OCI-LY7 (cell line): ENCODE measurements around the gene C12orf57. TPM values are rescaled to one million over a fixed set of nuclear protein-coding genes. Genes with fewer than 3 reads are reported as not detected.

Source experiments
- BruUV-seq: library from RNA; stranded (reverse); fragments of 400-500 nt; replicated peaks from 2 replicates; lab custom pipeline; 2021; lab: Mats Ljungman, UMichigan
- CTCF ChIA-PET: fragments of 300-600 bp; sonication (Branson Sonifier 250); formaldehyde crosslinking; loops from one replicate; lab custom pipeline; 2022; ENCODE audit warnings: antibody characterized with exemption; ENCODE audit not compliant: unreplicated experiment; lab: Charles Lee
- POLR2A ChIA-PET: fragments of 300-600 bp; sonication (Branson Sonifier 250); formaldehyde crosslinking; loops from one replicate; lab custom pipeline; 2022; ENCODE audit warnings: antibody characterized with exemption; lab: Charles Lee
- DNase-seq: peaks from one replicate; pipeline ENCODE4 v3.0.0-alpha.2; 2015; ENCODE audit warnings: low spot score
- H2AFZ ChIP-seq: fragments of 200-600 bp; sonication (generic), shearing (Covaris generic); 2 replicates; pipeline ENCODE4 v1.6.1; 2014; ENCODE audit warnings: mild to moderate bottlenecking, antibody characterized with exemption, low read length, moderate library complexity
- H3K27ac ChIP-seq: fragments of 200-600 bp; sonication (generic); 2 replicates; pipeline ENCODE4 v1.5.1; 2014; ENCODE audit warnings: mixed run types, low read depth, mild to moderate bottlenecking, moderate library complexity, low read length, inconsistent platforms; ENCODE audit not compliant: poor library complexity, severe bottlenecking
- H3K36me3 ChIP-seq: fragments of 200-600 bp; sonication (generic); 2 replicates; pipeline ENCODE4 v1.6.1; 2014; ENCODE audit warnings: mild to moderate bottlenecking, antibody characterized with exemption, low read length, moderate library complexity, mixed read lengths; ENCODE audit not compliant: insufficient read depth
- H3K4me1 ChIP-seq: fragments of 200-600 bp; sonication (generic); 2 replicates; pipeline ENCODE4 v1.5.1; 2014; ENCODE audit warnings: mild to moderate bottlenecking, low read length; ENCODE audit not compliant: insufficient read depth, poor library complexity, severe bottlenecking
- H3K4me2 ChIP-seq: fragments of 200-600 bp; sonication (generic); 2 replicates; pipeline ENCODE4 v1.6.1; 2014; ENCODE audit warnings: mild to moderate bottlenecking, low read length
- H3K4me3 ChIP-seq: fragments of 200-600 bp; sonication (generic); 2 replicates; pipeline ENCODE4 v1.5.1; 2014; ENCODE audit warnings: mild to moderate bottlenecking, low read depth, low read length; ENCODE audit not compliant: poor library complexity, severe bottlenecking
- H3K79me2 ChIP-seq: fragments of 200-600 bp; sonication (generic); 2 replicates; pipeline ENCODE4 v1.6.1; 2016; ENCODE audit warnings: low read depth, mild to moderate bottlenecking, low read length, moderate library complexity, mixed read lengths; ENCODE audit not compliant: insufficient read depth
- H3K9me2 ChIP-seq: fragments of 200-600 bp; sonication (generic); 2 replicates; pipeline ENCODE4 v1.6.1; 2016; ENCODE audit warnings: mild to moderate bottlenecking, low read length, mixed read lengths; ENCODE audit not compliant: insufficient read depth
- H3K9me3 ChIP-seq: fragments of 200-600 bp; sonication (generic); 2 replicates; pipeline ENCODE4 v1.6.1; 2014; ENCODE audit warnings: mild to moderate bottlenecking, mixed run types, low read length, mixed read lengths
- H4K20me1 ChIP-seq: fragments of 200-600 bp; sonication (generic); 2 replicates; pipeline ENCODE4 v1.6.1; 2014; ENCODE audit warnings: mild to moderate bottlenecking, antibody characterized with exemption, low read length, moderate library complexity, mixed read lengths; ENCODE audit not compliant: insufficient read depth
- CTCF ChIP-seq: fragments of 200-600 bp; sonication (generic); conservative IDR thresholded peaks from 2 replicates; pipeline ENCODE4 v1.5.1; 2014; ENCODE audit warnings: mild to moderate bottlenecking, antibody characterized with exemption, low read length, moderate library complexity, mixed read lengths
- EZH2phosphoT487 ChIP-seq: fragments of 200-600 bp; sonication (generic); IDR thresholded peaks from 2 replicates; pipeline ENCODE4 v1.6.1; 2018; ENCODE audit warnings: low read depth, borderline replicate concordance, mild to moderate bottlenecking, mixed run types, antibody characterized with exemption, low read length, moderate library complexity, mixed read lengths
- intact Hi-C: fragments of 100-400 bp; cut with micrococcal nuclease; formaldehyde crosslinking; loops from one replicate; pipeline ENCODE4 v1.10.0; 2022; ENCODE audit not compliant: unreplicated experiment
- total RNA-seq, 2 experiments: library from RNA; depleted of rRNA in 1 of 2; stranded (reverse); fragments of >200 nt in 1 of 2; shearing (Covaris generic) in 1 of 2; gene quantifications; 2 replicates each; pipeline ENCODE4 v1.2.3, GENCODE V29; 2014 to 2022

The C12orf57 gene
- total RNA-seq, 2 experiments from 2014 or later: 130 to 319 TPM

- no peaks in the 10 kb centered on the region for H3K9me2 ChIP-seq
- H3K36me3 ChIP-seq: no peaks in the 10 kb centered on the region
- H3K4me3 ChIP-seq: peak overlapping the region; percentile 67
- no peak for TF ChIP-seq CTCF
- no TSS peak for BruUV-seq
- intact Hi-C loops: no loop called here
- H3K4me1 ChIP-seq: peaks cover 88% of the 10 kb centered on the region
- H3K79me2 ChIP-seq: no peaks in the 10 kb centered on the region
- POLR2A ChIA-PET: interaction anchor here (0.6 to 9.3 kb wide), 4 partner anchors 9 to 40 kb away, joined by 3 to 155 read pairs (median 4); partner anchors contain the start of genes C12orf57, ENO2 and RNU7-1
- no peaks in the 10 kb centered on the region for H4K20me1 ChIP-seq
- no peak overlapping the region for H2AFZ ChIP-seq
- peak overlapping the region; percentile 87 for H3K4me2 ChIP-seq
- DNase-seq: no peak
- CTCF ChIA-PET: no interaction called here
- peak overlapping the region; percentile 48 for H3K27ac ChIP-seq
- no peaks in the 10 kb centered on the region for H3K9me3 ChIP-seq
These were observed 10.7 kb downstream of the C12orf57 start for GRCh38 chr12:6954316-6955107.

GRCh38 chr12:6955108-6956020 lies 11.5 kb downstream of the C12orf57 start:
- intact Hi-C loops: no loop called here
- H3K79me2 ChIP-seq: no peaks in the 10 kb centered on the region
- no peaks in the 10 kb centered on the region for H4K20me1 ChIP-seq

More at GRCh38 chr12:6955108-6956020, 11.5 kb downstream of the C12orf57 start:
- Histone ChIP-seq H3K27ac (no peak overlapping the region), H2AFZ (no peak overlapping the region), H3K4me1 (peaks cover 90% of the 10 kb centered on the region), H3K9me2 (no peaks in the 10 kb centered on the region), H3K36me3 (no peaks in the 10 kb centered on the region), H3K9me3 (no peaks in the 10 kb centered on the region), H3K4me2 (no peak overlapping the region), H3K4me3 (no peak overlapping the region)
- no peak for TF ChIP-seq CTCF
- no peak for TF ChIP-seq EZH2phosphoT487
- CTCF ChIA-PET: interaction anchor here (10.6 kb wide), 1 partner anchor 10 kb away, joined by 110 read pairs; the partner anchor contains the start of genes C12orf57 and RNU7-1
- POLR2A ChIA-PET: interaction anchor here (0.6 to 9.3 kb wide), 3 partner anchors 10 to 31 kb away, joined by 3 to 155 read pairs (median 3); partner anchors contain the start of genes C12orf57 and RNU7-1
- DNase-seq: no peak
- no TSS peak for BruUV-seq
